HG02588 (cell line): Measurements from ENCODE around the gene ZNF574.

Experiments
- ATAC-seq: cut with Tn5 transposase; IDR thresholded peaks from one replicate; pipeline ENCODE4 v1.9.1; 2021; ENCODE audit warnings: mild to moderate bottlenecking, moderate library complexity; ENCODE audit not compliant: unreplicated experiment

The ZNF574 gene

DNA sequence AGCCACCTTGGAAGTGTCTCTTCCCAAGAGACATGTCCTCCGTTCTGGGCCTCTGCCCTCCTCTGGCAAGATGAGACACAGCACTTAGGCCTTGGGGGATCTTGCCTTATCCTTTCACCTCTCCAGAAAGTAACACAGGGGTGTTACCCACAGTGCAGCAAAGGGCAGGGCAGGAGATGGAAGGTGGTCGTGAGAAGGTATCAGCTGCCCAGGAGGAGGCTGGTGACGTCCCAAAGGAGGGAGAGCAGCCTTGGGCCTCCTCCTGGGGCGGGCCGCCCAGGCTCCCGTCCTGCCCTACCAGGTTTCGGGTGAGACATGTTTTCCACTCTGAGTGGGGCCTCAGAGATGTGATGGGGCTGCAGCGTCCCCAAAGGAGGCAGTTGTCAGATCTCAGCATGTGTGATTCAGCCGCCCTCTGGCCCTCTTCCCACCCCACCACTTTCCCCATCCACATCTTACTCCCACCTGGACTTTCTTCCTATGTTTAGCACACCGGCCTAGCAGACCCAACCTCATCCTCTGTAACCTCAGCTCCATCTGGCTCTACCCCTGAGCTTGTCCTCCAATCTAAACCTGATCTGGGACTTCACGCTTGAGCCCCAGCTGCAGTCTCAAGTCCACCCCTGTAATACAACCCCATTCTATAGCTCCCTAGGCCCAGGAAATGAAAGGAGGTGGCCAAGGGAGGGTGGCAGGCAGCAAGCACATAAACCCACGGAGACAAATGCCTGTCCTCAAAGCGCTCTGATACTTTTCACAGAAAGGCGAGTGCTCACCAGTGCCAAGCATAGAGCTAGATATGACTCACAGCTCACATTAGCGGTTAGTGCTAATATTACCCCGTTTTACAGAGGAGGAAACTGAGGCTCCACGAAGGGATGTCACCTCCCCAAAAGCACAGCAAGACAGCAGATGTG, 47.0 kb downstream of the ZNF574 start:
- ATAC-seq: no peak

GRCh38 chr19:42123765-42124164, 47.8 kb downstream of the ZNF574 start:
- no peak for ATAC-seq

DNA sequence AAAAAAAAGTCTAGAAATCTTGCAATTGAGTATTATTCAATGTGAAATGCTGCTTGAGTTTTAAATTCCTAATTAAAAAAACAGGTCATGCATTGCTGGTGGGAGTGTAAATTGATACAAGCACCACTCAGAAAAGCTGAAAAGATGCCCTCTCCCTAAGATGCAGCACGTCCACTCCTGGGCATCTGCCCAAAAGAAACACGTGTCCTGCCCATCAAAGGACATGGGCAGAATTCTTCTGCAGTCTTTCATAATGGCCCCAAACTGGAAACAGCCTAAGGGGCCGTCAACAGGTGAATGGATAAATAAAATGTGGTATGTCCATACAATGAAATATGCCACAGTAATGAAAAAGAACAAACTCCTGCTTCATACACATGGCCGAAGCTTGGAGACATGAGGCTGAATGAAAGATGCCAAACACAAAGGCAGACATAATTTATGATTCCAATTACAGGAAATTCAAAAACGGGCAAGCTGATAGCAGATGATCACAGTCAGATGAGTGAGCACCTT, 48.5 kb downstream of the ZNF574 start:
- no peak for ATAC-seq

- ATAC-seq: no peak
Measured at GRCh38 chr19:42125536-42125935, 49.6 kb downstream of the ZNF574 start.

GRCh38 chr19:42126574-42126973, 50.6 kb downstream of the ZNF574 start:
- no peak for ATAC-seq

DNA sequence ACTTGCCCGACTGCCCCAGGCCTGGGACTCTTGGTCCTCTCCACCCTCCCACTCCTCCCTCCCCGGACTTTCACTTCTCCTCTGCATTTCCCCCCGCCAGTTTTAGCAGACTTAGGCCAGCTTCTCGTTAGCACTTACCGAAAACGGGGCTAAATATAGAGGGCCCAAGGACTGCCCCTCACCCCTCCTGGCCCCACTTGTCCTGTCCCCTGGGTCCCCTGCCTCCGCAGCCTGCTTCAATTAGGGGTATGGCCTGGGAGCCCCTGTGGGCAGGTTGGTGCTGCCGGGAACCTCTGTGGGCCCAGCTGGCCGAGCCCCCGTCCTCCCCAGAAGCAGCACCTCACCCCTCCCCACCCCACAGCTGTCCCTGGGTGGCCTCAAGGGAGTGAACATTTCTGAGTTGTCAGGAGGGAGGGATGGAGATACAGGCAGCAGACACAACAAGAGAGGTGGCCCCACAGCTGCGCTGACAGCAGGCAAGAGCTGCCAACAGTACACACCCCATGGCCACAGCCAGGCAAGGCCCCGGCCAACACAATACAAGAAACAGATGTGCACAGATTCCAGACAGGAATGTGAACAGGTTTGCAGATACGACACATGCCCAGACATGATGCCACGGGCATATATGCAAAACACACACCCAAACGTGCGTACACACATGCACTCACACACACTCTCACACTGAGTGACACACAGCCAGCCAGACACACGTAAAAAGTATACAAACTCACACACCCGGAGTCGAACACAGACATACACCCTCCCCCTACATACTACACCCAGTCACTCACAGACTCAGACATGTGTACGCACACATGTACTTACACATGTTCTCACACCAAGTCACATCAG, 53.7 kb downstream of the ZNF574 start:
- peak; percentile 49 for ATAC-seq

- ATAC-seq: no peak
Measured at GRCh38 chr19:42130254-42130573, 54.2 kb downstream of the ZNF574 start.
